ENCODE data around the gene SLC35F4. TPM values are rescaled to one million over a fixed set of nuclear protein-coding genes. Genes with fewer than 3 reads are reported as not detected.

The SLC35F4 gene
- total and polyA plus RNA-seq, 2 of the 4 experiments (the other 2 are of a cell fraction), result not detected

DNA sequence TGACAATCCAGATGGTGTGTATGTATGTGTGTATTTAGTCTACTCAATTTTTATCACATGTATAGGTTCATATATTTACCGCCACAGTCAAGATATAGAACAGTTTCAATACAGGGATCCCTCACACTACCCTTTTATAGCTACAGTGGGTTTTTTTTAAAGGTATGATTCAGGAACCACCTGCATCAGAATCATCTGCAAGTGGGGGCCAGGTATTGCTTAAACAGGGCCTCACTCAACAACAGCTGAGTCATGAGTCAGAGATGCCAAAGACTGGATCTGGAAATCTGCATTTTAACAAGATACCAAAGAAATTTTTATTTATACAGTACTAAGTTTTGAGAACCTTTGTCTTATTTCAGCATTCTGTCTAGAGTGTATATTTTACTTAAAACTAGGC is 117.6 kb downstream of the SLC35F4 start:
- Histone ChIP-seq H4K8ac (ENCODE audit: low read depth in 2 of 2, low read length in 2 of 2) (no peak overlapping the region), H3K18ac (ENCODE audit: low read depth, low read length) (no peak overlapping the region), H3K27ac (ENCODE audit: insufficient read depth, low read length) (no peak overlapping the region), H2AK5ac (ENCODE audit: low read depth, low read length) (no peak overlapping the region), H4K20me1 (ENCODE audit: insufficient read depth, low read length) (no peaks in the 10 kb centered on the region), H3K23ac (ENCODE audit: low read depth, low read length) (no peak overlapping the region), H3K4me2 (ENCODE audit: low read depth, low read length) (no peak overlapping the region), H3K9me3 (ENCODE audit: control insufficient read depth, insufficient read depth, low read length) (peaks cover 1% of the 10 kb centered on the region; the same call in 1 of the 2 replicates), H2AK9ac (replicated peaks; ENCODE audit: low read depth, low read length, poor library complexity) (no peak overlapping the region), H4K5ac (ENCODE audit: low read depth, low read length) (no peak overlapping the region), H3K4me1 (ENCODE audit: control insufficient read depth, insufficient read depth, low read length) (no peaks in the 10 kb centered on the region), H2BK120ac (ENCODE audit: low read depth, low read length) (no peak overlapping the region), H3K9me1 (ENCODE audit: insufficient read depth, low read length) (no peaks in the 10 kb centered on the region), H3K4me3 (ENCODE audit: insufficient read depth, low read depth, low read length) (no peak overlapping the region), H3K27me3 (ENCODE audit: control insufficient read depth, insufficient read depth, low read length) (no peaks in the 10 kb centered on the region), H3K4ac (ENCODE audit: low read depth, low read length) (no peak overlapping the region), H3K36me3 (ENCODE audit: control insufficient read depth, insufficient read depth, low read length) (no peaks in the 10 kb centered on the region), H3K14ac (replicated peaks; ENCODE audit: low read depth, low read length) (no peak overlapping the region), H2BK20ac (ENCODE audit: low read depth, low read length) (no peak overlapping the region), H4K91ac (ENCODE audit: insufficient read depth, low read depth, low read length) (no peak overlapping the region), H2BK5ac (ENCODE audit: low read depth, low read length, poor library complexity, severe bottlenecking) (no peak overlapping the region), H2BK15ac (ENCODE audit: low read depth, low read length) (no peak overlapping the region), H2AFZ (replicated peaks; ENCODE audit: low read length, poor library complexity) (no peak overlapping the region), H3K56ac (ENCODE audit: extremely low read depth, insufficient read depth, low read length) (no peak overlapping the region), H3K9ac (ENCODE audit: low read depth, low read length) (no peak overlapping the region), H3K79me1 (ENCODE audit: low read depth in 1 of 2, low read length in 2 of 2) (no peaks in the 10 kb centered on the region)
- no CpG with 5 or more reads among the region's 1 CpG for WGBS, 2 experiments (ENCODE audit: extremely low coverage in 2 of 2, insufficient read length in 1 of 2)
- dilution Hi-C loops (cut with HindIII; ENCODE audit: low sequenced_read_pairs, unreplicated experiment), result no loop called here
- ChIA-PET CTCF (no interaction called here), POLR2A (ENCODE audit: unreplicated experiment) (no interaction called here)
- no TSS peak for BruUV-seq (replicated peaks)
- no peak for TF ChIP-seq CTCF (conservative IDR thresholded peaks at IDR 0.05; ENCODE audit: low read depth, low read length)
- TF ChIP-seq POLR2A (IDR thresholded peaks at IDR 0.05; ENCODE audit: low read depth, low read length), result no peak
- TF ChIP-seq, protein P1, sequence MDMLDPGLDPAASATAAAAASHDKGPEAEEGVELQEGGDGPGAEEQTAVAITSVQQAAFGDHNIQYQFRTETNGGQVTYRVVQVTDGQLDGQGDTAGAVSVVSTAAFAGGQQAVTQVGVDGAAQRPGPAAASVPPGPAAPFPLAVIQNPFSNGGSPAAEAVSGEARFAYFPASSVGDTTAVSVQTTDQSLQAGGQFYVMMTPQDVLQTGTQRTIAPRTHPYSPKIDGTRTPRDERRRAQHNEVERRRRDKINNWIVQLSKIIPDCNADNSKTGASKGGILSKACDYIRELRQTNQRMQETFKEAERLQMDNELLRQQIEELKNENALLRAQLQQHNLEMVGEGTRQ (IDR thresholded peaks at IDR 0.05; ENCODE audit: low read depth, low read length), result no peak
- TF ChIP-seq MAFK (IDR thresholded peaks at IDR 0.05; ENCODE audit: low read depth, low read length), result no peak
- in situ Hi-C loops (cut with MboI; ENCODE audit: low sequenced_read_pairs), result no loop called here
- ATAC-seq (ENCODE audit: low read depth), result no peak
- intact Hi-C loops (cut with micrococcal nuclease), result no loop called here
- DNase-seq, result no peak
